D721Med (cell line): ENCODE results near the gene PJA2.
"Not testable (repeated sequence)": the region's sequence is repeated elsewhere in the genome, so short reads cannot be mapped to it uniquely, and the experiment has no call there.

Experiments used
- DNase-seq: peaks from one replicate; pipeline ENCODE4 v3.0.0; 2011; ENCODE audit warnings: low spot score; ENCODE audit not compliant: insufficient read length
- FAIRE-seq: peaks from 2 replicates; lab custom pipeline; 2011; peaks lifted over from hg19 to GRCh38; lab: Jason Lieb, UNC
- CTCF ChIP-seq: IDR thresholded peaks from 2 replicates; pipeline ENCODE4 v1.5.1; 2012; ENCODE audit warnings: mild to moderate bottlenecking, control low read depth; ENCODE audit not compliant: insufficient read depth; ENCODE audit errors: missing control alignments

The PJA2 gene

GRCh38 chr5:109448838-109449237, 39.1 kb upstream of the PJA2 start:
- FAIRE-seq (no peak), DNase-seq (no peak)
- no peak for TF ChIP-seq CTCF

GRCh38 chr5:109439590-109439989, 29.8 kb upstream of the PJA2 start:
- FAIRE-seq (no peak), DNase-seq (no peak)
- TF ChIP-seq CTCF, result no peak

DNA sequence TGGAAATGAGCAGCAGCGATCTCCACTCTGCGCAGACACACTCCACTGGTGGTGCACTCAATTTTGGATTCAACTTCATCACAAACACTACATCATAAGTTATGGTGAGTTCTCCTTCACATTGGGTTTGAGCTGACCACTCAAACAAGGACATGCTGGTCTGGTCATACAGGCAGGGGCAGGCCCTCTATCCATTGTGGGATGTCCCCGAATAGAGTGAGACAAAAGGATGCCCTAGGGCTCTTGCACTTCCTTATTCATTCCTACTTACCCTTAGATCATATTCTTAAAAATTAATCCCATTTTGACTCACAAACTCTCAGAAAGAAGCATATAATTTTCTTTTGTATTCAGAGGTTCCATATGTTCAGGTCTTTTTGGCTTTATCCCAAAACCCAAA, 16.3 kb upstream of the PJA2 start:
- no peak for TF ChIP-seq CTCF
- FAIRE-seq (no peak), DNase-seq (no peak)

GRCh38 chr5:109425521-109425920, 15.7 kb upstream of the PJA2 start:
- not testable (repeated sequence) for FAIRE-seq, DNase-seq

- DNase-seq, result no peak
- FAIRE-seq, result no peak
- no peak for TF ChIP-seq CTCF
These were observed 12.2 kb upstream of the PJA2 start for GRCh38 chr5:109421956-109422355.

DNA sequence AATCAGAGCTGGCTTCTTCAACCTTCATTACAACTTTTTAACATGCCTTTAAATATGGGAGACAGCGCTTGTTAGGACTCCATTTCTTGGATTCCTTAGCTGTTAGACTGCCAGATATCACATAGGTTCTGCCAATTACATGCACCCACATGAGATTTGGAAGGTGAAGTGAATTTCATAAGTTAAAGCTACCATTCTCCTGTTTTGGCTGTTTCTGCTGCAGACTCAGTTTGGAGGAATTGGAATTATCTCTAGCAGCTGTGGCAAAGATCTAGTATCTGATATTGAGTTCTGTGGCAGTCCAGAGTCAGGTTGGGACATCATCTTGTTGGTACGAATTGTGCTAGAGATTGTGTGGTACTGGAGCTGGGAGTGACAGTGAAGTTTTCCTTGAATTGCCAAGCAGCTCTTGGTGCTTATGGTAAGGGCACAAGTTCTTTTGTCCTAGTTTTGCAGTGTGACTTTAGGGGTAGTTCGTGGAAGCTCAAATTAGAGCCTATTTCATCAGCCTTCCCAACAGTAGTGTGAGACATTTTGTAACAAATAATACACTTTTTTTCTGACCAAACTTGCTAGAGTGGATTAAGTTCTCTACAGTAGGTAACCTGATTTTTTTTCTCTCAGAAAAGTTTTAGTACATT, 9.1 kb upstream of the PJA2 start:
- FAIRE-seq (no peak), DNase-seq (no peak)
- TF ChIP-seq CTCF, result no peak

- no peak for DNase-seq
- FAIRE-seq, result no peak
- no peak for TF ChIP-seq CTCF
These were observed 7.1 kb upstream of the PJA2 start for GRCh38 chr5:109416882-109417281.

DNA sequence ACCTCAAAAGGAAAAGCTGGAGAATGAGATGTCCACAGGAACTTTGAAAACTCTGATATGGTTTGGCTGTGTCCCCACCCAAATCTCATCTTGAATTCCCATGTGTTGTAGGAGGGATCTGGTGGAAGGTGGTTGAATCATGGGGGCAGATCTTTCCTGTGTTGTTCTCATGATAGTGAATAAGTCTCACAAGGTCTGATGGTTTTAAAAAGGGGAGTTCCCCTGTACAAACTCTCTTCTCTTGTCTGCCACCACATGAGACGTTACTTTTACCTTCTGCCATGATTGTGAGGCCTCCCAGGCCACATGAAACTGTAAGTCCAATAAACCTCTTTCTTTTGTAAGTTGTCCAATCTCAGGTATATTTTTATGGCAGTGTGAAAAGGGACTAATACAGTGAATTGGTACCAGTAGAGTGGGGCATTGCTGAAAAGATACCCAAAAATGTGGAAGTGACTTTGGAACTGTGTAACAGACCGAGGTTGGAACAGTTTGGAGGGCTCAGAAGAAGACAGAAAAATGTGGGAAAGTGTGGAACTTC, 4.2 kb upstream of the PJA2 start:
- not testable (repeated sequence) for FAIRE-seq, DNase-seq
